ENCODE data around the gene SLC35B4. TPM values are rescaled to one million over a fixed set of nuclear protein-coding genes. Genes with fewer than 3 reads are reported as not detected.
"Not testable (repeated sequence)": the region's sequence is repeated elsewhere in the genome, so short reads cannot be mapped to it uniquely, and the experiment has no call there.

Gene SLC35B4
- total RNA-seq, 8 experiments from 2014 or later: 14.3 to 21.6 (median 17.4) TPM

DNA sequence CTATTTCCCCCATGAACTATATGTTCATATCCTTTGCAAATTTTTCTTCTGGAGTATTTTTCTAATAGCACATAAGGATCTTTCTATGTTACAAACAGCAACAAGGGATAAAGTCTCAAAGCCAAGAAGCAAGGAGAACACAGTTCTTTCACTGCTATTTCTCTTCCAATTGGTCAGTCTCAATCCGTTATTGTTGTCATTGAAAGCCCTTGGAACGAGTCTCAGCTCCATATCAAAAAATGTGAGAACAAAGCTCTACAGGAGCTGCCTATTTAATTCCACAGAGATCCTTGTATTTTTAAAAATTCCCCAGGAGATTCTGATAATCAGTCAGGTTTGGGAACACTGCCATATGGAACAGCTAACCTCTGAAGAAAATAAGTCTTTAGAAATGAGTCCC lies 15.7 kb downstream of the SLC35B4 start:
- WGBS, 10 experiments: 79 to 100% (median 83%) methylated on average over 1 to 2 of the region's 2 CpGs; no CpG with 5 or more reads in 2 of the 10 experiments
- peak in 1 of 8 experiments; percentile 6 for ATAC-seq (replicated peaks in 6 of 8)
- in situ Hi-C loops (cut with MboI; ENCODE audit: low pct_unique_long_range_greater_than_20kb in 2 of 9, low sequenced_read_pairs in 9 of 9, unreplicated experiment in 9 of 9): no loop called here
- H3K4me3 ChIP-seq: no peak overlapping the region
- H3K27ac ChIP-seq: no peak overlapping the region
- peaks cover 2 to 11% of the 10 kb centered on the region in 2 donors for H3K4me1 ChIP-seq (replicated peaks in 1 of 2)

GRCh38 chr7:134298902-134299683 lies 17.6 kb downstream of the SLC35B4 start:
- WGBS, 10 experiments: 39 to 87% (median 58%) methylated on average over 5 to 10 of the region's 10 CpGs
- ATAC-seq (replicated peaks in 6 of 8): peak; percentile 91 to 100 (median 96)
- no peak overlapping the region for H3K4me3 ChIP-seq
- in situ Hi-C loops (cut with MboI; ENCODE audit: low pct_unique_long_range_greater_than_20kb in 2 of 9, low sequenced_read_pairs in 9 of 9, unreplicated experiment in 9 of 9): no loop called here
- peaks cover 2 to 11% of the 10 kb centered on the region in 2 donors for H3K4me1 ChIP-seq (replicated peaks in 1 of 2)
- peak overlapping the region; percentile 31 to 43 for H3K27ac ChIP-seq

DNA sequence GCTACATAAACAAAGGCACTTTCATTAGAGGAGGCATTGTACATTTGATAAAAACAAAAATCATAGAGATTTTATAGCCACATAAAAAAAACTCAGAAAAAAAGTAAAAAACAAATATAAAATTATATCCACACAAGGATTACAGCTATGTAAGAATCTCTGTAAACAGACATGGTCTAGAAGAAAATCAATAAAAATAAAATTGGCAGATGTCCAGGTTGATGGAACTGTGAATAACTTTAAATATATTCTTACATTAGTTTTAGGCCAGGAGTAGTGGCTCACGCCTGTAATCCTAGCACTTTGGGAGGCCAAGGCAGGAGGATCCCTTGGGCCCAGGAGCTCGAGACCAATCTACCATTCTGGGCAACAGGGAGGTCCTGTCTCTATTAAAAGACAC lies 19.2 kb downstream of the SLC35B4 start:
- WGBS, 10 experiments: 63 to 100% (median 88%) methylated on average over 1 to 2 of the region's 2 CpGs; no CpG with 5 or more reads in 3 of the 10 experiments
- Histone ChIP-seq H3K27ac (no peak overlapping the region), H3K4me3 (no peak overlapping the region), H3K4me1 (replicated peaks in 1 of 2) (peaks cover 6 to 11% of the 10 kb centered on the region in 2 donors)
- in situ Hi-C loops (cut with MboI; ENCODE audit: low pct_unique_long_range_greater_than_20kb in 2 of 9, low sequenced_read_pairs in 9 of 9, unreplicated experiment in 9 of 9): no loop called here
- no peak for ATAC-seq (replicated peaks in 6 of 8)

- H3K4me3 ChIP-seq; ATAC-seq (replicated peaks in 6 of 8); H3K27ac ChIP-seq; H3K4me1 ChIP-seq (replicated peaks in 1 of 2); in situ Hi-C loops (cut with MboI; ENCODE audit: low pct_unique_long_range_greater_than_20kb in 2 of 9, low sequenced_read_pairs in 9 of 9, unreplicated experiment in 9 of 9): not testable (repeated sequence)
- WGBS, 10 experiments: 67 to 100% (median 100%) methylated on average over 1 to 7 of the region's 7 CpGs; no CpG with 5 or more reads in 1 of the 10 experiments
Measured at GRCh38 chr7:134295982-134296381, 20.7 kb downstream of the SLC35B4 start.

- 73 to 100% (median 93%) methylated on average over 1 to 7 of the region's 12 CpGs; no CpG with 5 or more reads in 3 of the 10 experiments for WGBS, 10 experiments
- Histone ChIP-seq H3K4me3 (no peak overlapping the region), H3K27ac (no peak overlapping the region), H3K4me1 (replicated peaks in 1 of 2) (peaks cover 2 to 3% of the 10 kb centered on the region in 2 donors)
- ATAC-seq (replicated peaks in 6 of 8): peak in 4 of 8 experiments; percentile 24 to 94 (median 62)
- in situ Hi-C loops (cut with MboI; ENCODE audit: low pct_unique_long_range_greater_than_20kb in 2 of 9, low sequenced_read_pairs in 9 of 9, unreplicated experiment in 9 of 9): no loop called here
Measured at GRCh38 chr7:134293002-134293740, 23.6 kb downstream of the SLC35B4 start.

- no peak overlapping the region for H3K4me3 ChIP-seq
- H3K27ac ChIP-seq: no peak overlapping the region
- WGBS, 10 experiments: 52 to 100% (median 85%) methylated on average over 2 to 3 of the region's 3 CpGs; no CpG with 5 or more reads in 2 of the 10 experiments
- in situ Hi-C loops (cut with MboI; ENCODE audit: low pct_unique_long_range_greater_than_20kb in 2 of 9, low sequenced_read_pairs in 9 of 9, unreplicated experiment in 9 of 9): no loop called here
- peaks cover 2 to 3% of the 10 kb centered on the region in 2 donors for H3K4me1 ChIP-seq (replicated peaks in 1 of 2)
- peak in 3 of 8 experiments; percentile 35 to 96 (median 93) for ATAC-seq (replicated peaks in 6 of 8)
Measured at GRCh38 chr7:134290286-134290685, 26.4 kb downstream of the SLC35B4 start.

- H3K4me3 ChIP-seq: no peak overlapping the region
- no peak overlapping the region for H3K27ac ChIP-seq
- peaks cover 2 to 3% of the 10 kb centered on the region in 2 donors for H3K4me1 ChIP-seq (replicated peaks in 1 of 2)
- WGBS, 10 experiments: 38 to 100% (median 80%) methylated on average over 1 to 2 of the region's 2 CpGs; no CpG with 5 or more reads in 3 of the 10 experiments
- peak in 2 of 8 experiments; percentile 67 to 69 for ATAC-seq (replicated peaks in 6 of 8)
- in situ Hi-C loops (cut with MboI; ENCODE audit: low pct_unique_long_range_greater_than_20kb in 2 of 9, low sequenced_read_pairs in 9 of 9, unreplicated experiment in 9 of 9): no loop called here
Measured at GRCh38 chr7:134289841-134290240, 26.9 kb downstream of the SLC35B4 start.

DNA sequence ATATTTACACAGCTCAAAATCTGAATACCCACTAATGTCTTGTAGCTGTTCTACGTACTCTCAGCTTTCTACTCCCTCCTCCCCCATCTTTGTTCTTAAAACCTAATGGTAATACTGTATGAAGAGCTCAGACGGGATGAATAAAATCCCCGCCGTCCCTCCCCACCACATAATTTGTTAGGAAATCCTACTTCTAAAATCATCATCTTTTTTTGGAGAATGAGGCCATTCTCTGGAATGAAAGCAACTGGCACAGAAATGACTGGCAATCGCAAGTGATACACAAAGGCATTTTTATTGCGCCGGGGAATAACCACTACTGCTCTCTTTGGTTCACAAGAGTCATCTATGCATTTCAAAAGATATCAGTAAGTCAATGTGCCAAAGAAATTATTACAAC lies 27.3 kb downstream of the SLC35B4 start:
- no peak overlapping the region for H3K27ac ChIP-seq
- ATAC-seq (replicated peaks in 6 of 8): no peak
- peaks cover 2 to 3% of the 10 kb centered on the region in 2 donors for H3K4me1 ChIP-seq (replicated peaks in 1 of 2)
- 33 to 98% (median 91%) methylated on average over 1 to 7 of the region's 7 CpGs; no CpG with 5 or more reads in 1 of the 10 experiments for WGBS, 10 experiments
- in situ Hi-C loops (cut with MboI; ENCODE audit: low pct_unique_long_range_greater_than_20kb in 2 of 9, low sequenced_read_pairs in 9 of 9, unreplicated experiment in 9 of 9): no loop called here
- no peak overlapping the region for H3K4me3 ChIP-seq

DNA sequence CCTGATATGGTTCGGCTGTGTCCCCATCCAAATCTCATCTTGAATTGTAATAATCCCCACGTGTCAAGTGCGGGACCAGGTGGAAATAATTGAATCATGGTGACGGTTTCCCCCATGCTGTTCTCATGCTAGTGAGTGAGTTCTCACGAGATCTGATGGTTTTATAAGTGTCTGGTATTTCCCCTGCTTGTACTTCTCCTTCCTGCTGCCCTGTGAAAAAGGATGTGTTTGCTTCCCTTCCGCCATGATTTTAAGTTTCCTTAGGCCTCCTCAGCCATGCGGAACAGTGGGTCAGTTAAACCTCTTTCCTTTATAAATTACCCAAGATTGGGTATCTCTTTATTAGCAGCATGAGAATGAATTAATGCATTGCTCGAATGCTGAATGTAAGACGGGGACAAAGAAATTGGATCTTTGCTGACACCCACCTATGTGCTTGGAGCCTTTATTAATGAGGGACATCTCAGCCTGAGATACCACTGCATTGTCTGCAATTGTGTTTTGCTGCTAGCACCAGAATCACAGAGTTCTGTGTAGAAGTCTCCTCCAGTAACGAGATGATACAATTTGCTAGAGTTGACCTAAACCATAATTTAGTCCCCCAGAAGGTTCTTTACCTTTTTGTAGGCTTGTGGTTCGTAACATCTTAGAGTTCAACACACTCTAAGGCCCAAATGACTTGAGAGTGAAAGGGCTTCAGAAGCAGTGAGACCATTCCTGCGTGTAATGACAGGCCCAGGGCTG lies 28.6 kb downstream of the SLC35B4 start:
- Histone ChIP-seq H3K27ac (no peak overlapping the region), H3K4me1 (replicated peaks in 1 of 2) (peaks cover 2 to 3% of the 10 kb centered on the region in 2 donors), H3K4me3 (no peak overlapping the region)
- 28 to 100% (median 78%) methylated on average over 1 to 11 of the region's 12 CpGs; no CpG with 5 or more reads in 1 of the 10 experiments for WGBS, 10 experiments
- in situ Hi-C loops (cut with MboI; ENCODE audit: low pct_unique_long_range_greater_than_20kb in 2 of 9, low sequenced_read_pairs in 9 of 9, unreplicated experiment in 9 of 9): no loop called here
- ATAC-seq (replicated peaks in 6 of 8): peak in 1 of 8 experiments; percentile 57

DNA sequence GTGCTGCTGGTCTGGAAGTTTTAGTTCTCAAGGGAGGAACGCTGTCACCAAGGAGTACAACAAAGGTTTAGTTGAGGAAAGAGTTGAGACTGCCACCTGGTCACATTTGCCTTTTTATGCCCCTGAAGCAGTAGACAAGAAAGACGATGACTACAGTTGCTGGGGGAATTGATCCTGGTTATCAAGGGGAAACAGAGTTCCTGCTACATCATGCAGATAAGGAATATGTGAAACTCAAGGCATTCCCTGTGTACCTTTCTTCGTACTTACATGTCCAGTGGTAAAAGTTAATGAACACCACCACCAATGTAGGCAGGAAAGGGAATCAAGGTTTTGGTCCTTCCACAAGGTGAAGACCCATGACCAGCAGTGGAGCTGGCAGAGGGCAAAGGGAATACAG lies 31.8 kb downstream of the SLC35B4 start:
- in situ Hi-C loops (cut with MboI; ENCODE audit: low pct_unique_long_range_greater_than_20kb in 2 of 9, low sequenced_read_pairs in 9 of 9, unreplicated experiment in 9 of 9): no loop called here
- WGBS, 10 experiments: 14 to 100% (median 92%) methylated on average over 1 to 3 of the region's 3 CpGs; no CpG with 5 or more reads in 2 of the 10 experiments
- Histone ChIP-seq H3K4me3 (no peak overlapping the region), H3K4me1 (replicated peaks in 1 of 2) (peaks cover 0 to 2% of the 10 kb centered on the region in 2 donors), H3K27ac (no peak overlapping the region)
- ATAC-seq (replicated peaks in 6 of 8): no peak

- Histone ChIP-seq H3K27ac (no peak overlapping the region), H3K4me3 (no peak overlapping the region), H3K4me1 (replicated peaks in 1 of 2) (peaks cover 0 to 2% of the 10 kb centered on the region in 2 donors)
- peak in 1 of 8 experiments; percentile 39 for ATAC-seq (replicated peaks in 6 of 8)
- in situ Hi-C loops (cut with MboI; ENCODE audit: low pct_unique_long_range_greater_than_20kb in 2 of 9, low sequenced_read_pairs in 9 of 9, unreplicated experiment in 9 of 9): no loop called here
- 11 to 83% (median 39%) methylated on average over 1 to 5 of the region's 6 CpGs; no CpG with 5 or more reads in 3 of the 10 experiments for WGBS, 10 experiments
Measured at GRCh38 chr7:134284011-134284410, 32.7 kb downstream of the SLC35B4 start.

DNA sequence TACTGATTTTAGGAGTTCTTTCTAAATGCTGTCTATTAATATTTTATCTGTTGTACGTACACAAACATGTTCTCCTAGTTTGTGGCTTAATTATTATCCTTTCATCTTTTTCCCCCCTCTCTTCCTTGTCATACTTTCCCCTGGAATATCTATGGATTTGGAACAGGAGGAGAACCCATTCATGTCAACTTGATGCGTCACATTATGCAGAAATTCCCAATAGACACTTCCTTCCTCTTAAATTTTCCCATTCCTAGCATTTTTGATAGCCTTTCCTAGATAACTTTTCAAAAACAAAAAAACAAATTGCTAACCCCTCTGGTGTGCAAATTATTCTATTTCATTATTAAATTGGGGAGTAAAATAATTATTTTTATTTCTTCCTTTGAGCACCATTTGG lies 36.2 kb downstream of the SLC35B4 start:
- no peak for ATAC-seq (replicated peaks in 6 of 8)
- 48 to 100% (median 88%) methylated on average over 2 of the region's 2 CpGs for WGBS, 10 experiments
- no peak overlapping the region for H3K4me3 ChIP-seq
- H3K27ac ChIP-seq: no peak overlapping the region
- no peaks in the 10 kb centered on the region for H3K4me1 ChIP-seq (replicated peaks in 1 of 2)
- in situ Hi-C loops (cut with MboI; ENCODE audit: low pct_unique_long_range_greater_than_20kb in 2 of 9, low sequenced_read_pairs in 9 of 9, unreplicated experiment in 9 of 9): no loop called here
